GM18861 (cell line): Measurements from ENCODE around the gene HMGB1.
A peak's percentile ranks its signal among the peaks of the same experiment; 100 is the strongest.

ENCODE experiments used
- ATAC-seq: cut with Tn5 transposase; IDR thresholded peaks from one replicate; pipeline ENCODE4 v1.9.1; 2021; ENCODE audit not compliant: unreplicated experiment

The HMGB1 gene

DNA sequence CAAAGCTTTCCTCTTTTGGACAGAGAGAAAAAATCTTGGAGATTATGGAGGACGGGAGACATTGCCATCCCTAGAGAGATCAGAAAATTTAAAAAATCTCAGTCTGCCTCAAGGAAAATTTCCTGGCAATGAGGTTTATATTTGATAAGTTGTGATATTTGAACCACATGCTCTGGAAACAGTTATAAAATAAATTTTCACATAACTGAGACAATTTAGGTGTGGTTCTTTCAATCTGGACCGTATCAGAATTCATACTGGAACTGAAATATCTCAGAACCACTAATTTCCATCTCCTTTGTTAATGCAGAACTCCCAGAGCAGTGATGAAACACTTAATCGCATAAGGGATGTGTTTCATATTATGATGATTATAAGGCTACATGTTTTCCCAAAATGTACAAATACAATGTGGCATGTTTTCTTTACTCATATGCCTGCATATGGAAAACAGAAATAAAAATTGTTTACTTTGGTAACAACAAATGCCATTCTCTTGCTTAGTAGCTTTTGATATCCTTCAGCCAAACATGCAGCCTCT, 29.8 kb downstream of the HMGB1 start:
- no peak for ATAC-seq

DNA sequence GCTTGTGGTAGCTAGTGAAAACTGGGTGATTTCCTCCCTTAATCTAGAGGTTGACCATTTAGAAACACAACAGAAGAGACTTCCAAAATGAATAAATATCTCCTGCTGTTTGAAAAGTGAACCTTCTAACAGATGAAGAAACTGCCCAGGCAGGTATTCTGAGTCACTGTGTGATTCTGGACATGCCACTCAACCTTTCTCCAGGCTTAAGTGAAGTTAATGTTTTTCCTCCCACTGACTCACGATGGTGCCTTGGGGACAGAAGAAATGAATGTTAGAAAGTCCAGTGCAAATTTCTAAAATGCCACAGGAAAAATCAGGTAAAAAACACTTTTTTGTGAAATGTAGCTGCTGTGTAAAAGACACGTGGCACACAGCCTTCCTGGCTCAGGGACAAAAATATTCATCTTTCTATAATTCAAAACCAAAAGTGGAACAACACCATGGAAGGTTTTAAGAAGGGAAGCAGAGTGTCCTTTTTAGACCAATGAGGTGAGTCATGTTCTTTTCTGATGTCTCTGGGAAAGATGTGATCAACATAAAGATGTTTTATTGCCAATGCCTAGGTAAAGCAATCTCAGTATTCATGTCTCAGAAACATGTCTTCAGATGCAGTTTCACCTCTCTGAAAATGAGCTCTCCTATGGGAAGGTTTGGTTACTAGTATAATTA, 34.3 kb downstream of the HMGB1 start:
- ATAC-seq, result peak; percentile 25

DNA sequence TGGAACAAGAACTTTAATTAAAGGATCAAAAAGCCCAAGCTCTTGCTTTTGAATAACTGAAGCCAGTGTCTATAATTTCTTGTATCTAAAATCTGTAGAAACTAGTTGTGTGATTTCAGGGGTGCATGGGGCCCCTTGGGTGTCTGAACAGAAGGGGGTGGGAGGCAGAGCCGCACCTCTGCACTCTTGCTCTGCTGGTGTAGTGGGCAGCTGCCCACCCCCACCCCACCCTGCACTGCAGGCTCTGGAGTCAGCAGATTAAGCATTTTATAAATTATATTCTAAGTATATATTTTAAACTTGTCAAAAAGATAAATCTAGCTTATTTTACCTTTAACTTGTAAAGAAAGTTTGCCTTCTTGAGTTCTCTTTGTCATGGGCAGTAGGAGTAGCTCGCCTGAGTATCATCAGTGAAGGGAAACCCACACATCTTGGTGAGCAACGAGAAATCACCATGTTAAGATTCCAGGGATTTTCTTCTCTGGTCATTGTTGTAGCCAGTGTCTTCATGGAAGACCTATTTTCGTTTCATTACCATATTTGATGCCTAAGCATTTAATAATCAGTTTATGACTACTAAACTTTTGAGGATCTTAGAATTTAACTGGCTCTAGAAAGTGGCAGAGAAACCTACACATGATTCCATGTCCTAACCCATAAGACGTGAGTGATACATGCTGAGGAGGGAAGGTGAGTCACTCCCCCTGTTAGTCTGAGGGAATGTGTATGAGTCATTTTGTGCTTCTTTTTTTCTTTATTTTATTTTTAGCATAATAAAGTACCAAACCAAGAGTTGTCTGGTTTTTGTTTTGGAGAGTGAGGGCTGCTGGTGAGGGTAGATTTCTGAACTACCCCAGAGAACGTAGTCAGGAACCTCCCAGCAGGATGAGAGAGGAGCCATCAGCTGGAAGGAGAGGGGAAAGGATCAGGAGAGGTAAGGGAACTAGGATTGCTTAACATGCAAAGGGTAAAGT, 35.7 kb downstream of the HMGB1 start:
- ATAC-seq, result peak; percentile 56

DNA sequence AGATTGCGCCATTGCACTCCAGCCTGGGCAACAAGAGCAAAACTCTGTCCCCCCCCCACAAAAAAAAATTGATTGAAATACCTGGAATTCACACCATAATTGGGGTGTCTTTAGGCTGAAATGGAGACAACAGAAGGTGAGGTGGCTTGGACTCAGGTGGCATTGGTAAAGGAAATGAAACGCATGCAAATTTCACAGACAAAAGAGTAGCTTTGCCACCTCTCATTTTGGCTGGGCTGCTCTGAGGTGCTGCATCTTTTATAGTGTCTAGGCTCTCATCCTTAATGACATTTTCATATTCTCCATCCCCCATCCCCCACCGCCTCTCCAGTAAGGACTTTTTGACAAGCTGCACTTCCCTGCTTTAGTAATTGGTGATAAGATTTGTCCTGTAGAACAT, 36.5 kb downstream of the HMGB1 start:
- ATAC-seq, result no peak

DNA sequence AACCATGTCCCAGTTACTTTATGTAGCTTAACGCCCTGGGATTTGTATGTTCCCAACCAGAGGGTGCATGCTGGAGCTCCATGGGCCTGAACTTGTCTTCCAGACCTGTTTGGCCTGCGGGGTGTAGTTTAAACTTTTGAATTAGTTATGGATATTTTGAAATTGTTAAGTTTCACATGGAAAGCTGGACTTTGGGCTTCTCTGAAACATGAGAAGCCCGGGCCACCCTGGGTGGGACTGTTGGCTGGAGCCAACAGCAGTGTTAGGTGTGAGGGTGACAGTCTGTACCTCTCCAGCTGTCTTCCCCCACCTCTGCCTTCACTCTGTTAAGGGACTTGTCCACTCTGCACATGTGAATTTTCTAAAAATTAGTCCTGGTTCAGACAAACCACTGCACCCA, 41.8 kb downstream of the HMGB1 start:
- no peak for ATAC-seq

DNA sequence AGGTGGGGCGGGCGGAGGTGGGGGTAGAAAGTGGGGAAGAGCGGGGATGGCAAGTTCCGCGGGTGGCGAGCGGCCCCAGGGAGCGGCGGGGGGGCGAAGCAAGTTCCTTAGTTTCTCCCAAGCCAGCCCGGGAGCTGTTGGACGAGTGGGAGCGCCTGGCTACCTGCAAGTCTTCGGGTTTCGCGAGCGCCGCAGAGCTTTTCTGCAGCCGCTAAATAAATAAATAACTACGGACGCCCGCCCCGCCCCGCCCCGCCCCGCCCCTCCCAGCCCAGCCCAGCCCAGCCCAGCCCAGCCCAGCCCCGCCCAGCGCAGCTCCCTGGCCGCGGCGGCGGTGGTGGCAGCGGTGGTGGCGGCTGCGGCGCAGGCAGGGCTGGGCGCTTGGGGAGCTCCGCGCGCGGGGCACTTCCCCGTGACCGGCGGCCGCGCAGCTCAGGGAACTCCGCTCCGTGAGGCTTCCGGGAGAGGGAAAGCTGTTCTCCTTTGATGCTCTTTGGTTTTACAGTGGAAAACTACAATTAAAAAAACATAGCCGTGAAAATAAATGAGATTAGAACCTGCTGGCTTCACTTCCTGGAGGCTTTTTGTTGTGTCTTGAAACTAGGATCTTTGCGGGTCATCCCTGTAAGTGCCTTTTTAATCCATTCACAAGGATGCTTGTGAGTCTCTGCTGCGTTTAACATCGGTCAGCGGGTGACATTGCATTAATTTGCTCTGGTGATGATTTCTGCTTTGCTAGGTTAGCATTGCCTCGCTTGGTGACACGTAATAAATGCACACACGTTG, 43.5 kb downstream of the HMGB1 start, which contains the start of gene UBE2L5:
UBE2L5 (plus strand) TSS at position 440 of the 786 bp plus-strand sequence. CDS start 5,498 bp downstream, outside the sequence.
- no peak for ATAC-seq

DNA sequence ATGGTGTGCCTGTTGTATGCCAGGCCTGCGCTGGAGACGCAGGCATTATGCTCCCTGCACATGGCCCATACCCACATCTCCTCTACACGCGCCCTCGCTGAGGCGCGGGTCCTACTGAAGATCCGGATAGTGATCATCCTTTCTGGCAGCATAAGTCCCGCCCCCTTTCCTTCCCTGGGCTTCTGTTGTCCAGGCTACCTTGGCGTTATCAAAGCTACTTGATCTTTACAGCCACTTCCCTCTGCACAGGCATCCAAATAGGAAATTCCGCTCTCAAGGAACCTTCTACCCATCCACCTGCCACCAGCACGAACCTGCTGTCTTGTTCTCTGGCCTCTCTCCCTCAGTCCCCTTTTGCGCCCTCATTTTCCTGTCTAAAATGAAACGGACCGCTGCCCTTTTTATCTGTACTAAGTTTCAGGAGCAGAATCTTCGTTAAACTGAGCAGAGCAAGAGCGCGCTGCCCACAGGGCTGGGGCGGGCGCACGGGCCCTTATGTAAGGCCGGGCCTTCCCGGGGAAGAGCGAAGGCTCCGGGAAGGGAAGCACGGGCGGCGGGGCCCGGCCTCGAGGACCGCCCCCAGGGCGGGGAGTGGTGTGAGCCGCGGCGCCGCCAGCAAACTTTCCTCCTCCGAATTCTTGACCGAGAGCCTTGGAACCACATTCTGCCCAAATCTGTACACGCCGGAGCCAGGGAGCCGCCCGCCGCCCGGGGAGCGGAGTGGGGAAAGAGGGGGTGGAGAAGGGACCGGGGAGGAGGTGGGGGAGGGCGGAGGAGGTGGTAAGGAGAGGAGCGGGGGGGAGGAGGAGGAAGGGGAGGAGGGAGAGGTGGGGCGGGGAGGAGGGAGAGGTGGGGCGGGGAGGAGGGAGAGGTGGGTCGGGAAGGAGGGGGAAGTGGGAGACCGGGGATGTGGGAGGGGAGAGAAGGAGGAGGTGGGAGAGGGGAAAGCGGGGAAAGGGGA, 44.4 kb downstream of the HMGB1 start:
- ATAC-seq, result no peak

DNA sequence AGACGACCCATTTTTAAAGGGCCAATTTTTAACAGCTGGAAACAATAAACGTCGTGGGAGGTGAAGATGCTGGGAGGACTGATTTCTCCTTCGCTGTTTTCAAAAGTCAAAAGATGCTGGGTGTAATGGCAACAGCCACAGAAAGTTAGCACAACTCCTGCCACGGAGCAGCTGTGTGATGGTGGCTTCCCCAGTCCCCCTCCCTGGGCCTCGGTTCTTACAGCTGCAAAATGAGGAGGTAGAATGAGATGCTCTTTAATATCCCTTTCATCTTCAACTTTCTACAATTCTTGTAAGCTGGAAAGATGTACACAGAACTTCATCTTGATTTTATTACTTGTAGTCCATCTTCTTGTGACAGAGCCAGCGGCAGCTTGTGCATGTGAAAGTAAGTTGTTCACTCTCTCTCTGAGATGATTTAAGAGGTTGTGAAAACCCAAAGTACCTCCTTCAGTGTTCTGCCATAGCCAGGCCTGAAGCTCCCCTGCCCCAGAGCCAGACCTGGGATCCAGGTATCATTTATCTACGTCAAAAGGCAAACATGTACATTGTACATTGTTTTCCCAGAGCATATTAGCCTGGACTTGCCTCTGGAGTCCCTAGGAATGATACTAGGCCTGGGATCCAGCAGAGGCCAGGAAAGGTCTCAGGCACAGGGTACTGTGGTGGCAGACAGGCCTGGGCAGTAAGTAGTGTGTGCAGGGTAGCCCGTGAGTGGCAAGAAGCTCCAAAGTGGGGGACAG, 46.8 kb downstream of the HMGB1 start:
- no peak for ATAC-seq

DNA sequence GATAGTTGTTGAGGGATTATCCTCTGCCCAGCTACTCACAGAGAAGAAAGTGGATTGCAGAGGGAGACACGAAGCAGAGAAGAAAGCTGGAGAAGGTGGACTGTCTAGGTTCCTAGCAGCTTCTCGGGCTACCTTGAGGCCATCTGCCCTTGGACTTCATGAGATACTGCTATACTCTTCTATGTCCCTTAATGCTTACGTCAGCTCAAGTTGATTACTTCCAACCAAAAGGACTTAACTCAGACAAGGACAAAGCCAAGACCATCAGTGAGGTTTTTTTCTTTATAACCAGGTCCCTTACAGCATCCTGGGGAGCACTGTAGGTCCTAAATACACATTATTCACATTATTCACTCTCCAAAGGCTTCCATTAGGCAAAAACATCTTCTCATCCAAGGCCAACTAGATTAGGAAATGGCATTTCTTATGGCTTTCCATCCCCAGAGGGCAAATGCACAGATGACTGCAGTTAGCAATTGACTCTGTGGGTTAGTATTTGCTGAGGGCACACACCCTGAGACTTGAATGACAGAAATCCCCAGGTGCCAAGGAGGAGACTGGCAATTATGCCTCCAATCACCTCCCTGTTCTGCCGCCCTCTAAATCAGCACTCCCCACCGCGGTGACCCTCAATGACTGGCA, 47.5 kb downstream of the HMGB1 start:
- no peak for ATAC-seq

DNA sequence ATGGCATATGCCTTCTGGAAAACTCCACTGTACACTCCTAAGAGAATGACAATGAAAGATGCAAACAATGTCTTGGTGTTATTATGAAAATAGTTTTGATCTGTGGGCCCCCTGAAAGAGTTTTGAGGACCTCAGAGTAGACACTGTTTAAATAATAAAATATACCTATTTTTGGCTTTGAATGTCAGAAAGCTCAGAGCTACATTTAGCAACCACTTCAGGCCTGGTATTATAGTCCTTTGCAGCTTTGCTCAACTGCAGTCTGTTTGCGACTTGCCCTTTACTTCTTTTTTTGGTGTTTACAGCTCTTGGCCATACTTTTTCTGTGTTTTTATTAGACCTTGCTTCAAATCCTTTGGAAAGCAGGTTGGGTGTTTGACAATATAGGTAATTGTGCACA, 49.3 kb downstream of the HMGB1 start:
- ATAC-seq, result no peak

DNA sequence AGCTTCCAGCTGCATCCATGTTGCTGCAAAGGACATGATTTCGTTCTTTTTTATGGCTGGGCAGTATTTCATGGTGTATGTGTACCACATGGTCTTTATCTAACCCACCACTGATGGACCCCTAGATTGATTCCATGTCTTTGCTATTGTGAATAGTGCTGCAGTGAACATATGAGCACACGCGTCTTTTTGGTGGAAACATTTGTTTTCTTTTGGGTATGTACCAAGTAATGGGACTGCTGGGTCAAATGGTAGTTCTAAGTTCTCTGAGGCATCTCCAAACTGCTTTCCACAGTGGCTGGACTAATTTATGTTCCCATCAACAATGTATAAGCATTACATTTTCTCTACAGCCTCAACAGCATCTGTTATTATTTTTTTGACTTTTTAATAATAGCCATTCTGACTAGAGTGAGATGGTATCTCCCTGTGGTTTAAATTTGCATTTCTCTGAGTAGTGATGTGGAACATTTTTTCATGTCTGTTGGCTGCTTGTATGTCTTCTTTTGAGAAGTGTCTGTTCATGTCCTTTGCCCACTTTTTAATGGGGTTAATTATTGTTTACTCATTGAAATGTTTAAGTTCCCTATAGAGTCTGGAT, 50.2 kb downstream of the HMGB1 start:
- ATAC-seq, result peak; percentile 74

DNA sequence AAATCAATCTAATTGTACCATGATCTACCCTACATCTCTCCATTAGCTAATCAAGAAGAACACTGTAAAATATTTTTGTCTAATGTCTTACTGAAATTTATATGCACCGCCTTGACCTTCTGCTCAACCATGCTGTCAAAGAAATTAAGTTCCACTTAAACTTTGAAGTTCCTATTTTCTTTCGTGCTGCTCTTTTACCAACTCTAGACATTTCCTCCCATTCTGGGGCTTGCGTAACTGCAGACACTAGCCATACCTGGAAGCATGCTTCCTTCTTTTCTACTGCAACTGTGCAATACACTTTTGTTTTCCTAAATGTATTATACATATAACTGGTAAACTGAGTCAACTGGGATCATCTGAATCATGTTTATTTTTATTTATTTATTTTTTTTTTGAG, 51.9 kb downstream of the HMGB1 start:
- ATAC-seq, result no peak

DNA sequence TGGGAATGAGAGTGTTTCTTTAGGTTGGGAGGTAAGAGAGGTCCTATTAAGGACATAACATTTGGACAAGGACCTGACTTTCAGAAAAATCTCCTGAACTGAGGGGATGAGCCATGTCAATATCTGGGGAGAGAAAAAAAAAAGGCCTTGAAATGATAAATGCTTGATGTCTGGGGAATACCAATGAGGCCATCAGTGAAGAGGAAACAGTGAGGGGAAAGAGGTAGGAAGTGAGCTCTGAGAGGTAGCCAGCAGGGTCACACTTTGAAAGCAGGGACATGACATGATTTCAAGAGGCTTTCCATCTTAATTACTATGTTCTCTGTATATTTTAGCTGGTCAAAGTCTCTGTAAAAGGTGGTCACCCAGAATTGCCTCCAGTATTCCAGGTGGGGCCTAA, 53.4 kb downstream of the HMGB1 start:
- no peak for ATAC-seq

DNA sequence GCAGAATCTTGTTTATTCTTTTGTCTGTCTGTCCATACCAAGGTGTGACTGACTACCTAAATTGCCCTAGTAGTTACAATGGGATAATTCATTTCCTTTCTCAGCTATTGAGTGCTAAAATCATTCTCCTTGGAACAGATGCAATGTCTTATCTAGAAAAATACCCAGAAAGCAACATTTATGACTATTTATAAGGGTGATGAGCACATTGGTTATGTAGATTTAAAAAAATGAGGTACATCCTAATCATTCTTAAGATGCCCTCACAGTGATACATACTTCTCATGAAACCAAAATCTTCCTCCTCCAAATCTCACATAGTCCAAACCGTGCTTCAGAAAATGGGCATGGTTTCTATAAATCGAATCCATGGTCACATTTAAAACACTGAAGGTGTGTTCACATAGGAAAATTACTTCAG, 55.0 kb downstream of the HMGB1 start:
- ATAC-seq, result no peak

DNA sequence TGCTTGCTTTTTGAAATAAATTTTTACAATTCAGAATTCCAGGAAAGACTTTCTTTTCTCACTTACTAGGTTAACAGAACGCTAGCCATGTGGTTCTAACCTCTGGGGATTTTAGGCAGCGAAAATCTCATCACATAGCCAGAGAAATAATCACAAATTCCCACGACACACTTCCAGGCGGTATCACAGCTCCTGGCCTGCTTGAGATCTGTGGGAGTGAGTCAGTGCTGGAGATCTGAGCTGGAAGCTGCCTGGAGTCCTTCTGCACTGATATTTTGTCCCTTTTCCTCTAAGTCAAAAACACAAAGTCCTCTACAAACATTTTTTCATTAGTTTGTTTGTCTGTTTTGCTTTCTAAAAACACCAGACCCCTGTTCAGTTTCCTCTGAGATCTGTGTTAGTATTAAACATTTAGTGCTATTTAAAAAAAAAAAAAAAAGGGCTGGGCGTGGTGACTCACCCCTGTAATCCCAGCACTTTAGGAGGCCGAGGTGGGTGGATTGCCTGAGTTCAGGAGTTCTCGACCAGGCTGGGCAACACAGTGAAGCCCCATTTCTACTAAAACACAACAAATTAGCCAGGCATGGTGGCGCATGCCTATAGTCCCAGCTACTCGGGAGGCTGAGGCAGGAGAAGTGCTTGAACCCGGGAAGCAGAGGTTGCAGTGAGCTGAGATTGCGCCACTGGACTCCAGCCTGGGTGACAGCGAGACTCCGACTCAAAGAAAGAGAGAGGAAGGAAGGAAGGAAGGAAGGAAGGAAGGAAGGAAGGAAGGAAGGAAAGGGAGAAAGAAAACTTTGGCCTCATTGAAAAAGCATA, 55.6 kb downstream of the HMGB1 start:
- ATAC-seq, result no peak

DNA sequence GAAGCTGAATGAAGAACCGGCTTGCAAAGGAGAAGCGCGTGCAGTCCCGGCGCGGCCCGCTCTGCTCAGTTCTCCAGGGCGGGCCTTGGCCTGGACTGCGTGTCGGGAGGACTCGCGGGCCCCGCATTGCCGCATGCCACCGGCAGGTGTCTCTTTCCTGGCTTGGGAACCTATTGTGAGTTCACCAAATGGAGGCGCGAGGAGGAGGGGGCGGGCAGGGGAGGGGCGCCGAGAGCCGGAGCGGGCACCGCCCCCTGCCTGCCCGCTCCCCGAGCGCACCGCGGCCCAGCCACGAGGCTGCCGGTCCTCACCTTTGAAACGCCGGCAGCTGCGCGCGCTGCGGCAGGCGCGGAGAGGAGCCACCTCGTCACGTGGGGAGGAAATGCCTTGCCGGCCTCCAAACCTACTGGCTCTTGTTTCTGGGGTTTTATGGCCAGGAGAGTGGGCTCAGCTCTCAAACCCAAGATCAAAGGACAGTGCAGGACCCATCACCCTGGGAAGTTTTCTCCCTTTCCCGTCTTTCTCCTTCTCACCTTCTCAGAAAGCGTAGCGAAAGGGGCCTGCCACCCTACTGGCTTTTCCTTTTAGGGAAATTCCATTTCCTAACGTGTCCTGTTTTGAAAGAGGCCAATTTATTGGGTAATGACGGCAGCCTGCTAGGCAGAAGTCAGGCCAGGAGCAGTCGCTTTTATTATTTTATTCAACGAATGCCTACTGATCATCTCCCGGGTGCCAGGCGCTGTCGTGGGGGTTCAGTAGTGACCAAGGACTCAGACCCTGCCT, 57.2 kb downstream of the HMGB1 start:
- peak; percentile 77 for ATAC-seq
